Measurements from ENCODE around the gene IPO5. TPM values are rescaled to one million over a fixed set of nuclear protein-coding genes. Genes with fewer than 3 reads are reported as not detected.

Gene IPO5
- total RNA-seq, 2 experiments from 2014 or later = 81.8 to 116 TPM

DNA sequence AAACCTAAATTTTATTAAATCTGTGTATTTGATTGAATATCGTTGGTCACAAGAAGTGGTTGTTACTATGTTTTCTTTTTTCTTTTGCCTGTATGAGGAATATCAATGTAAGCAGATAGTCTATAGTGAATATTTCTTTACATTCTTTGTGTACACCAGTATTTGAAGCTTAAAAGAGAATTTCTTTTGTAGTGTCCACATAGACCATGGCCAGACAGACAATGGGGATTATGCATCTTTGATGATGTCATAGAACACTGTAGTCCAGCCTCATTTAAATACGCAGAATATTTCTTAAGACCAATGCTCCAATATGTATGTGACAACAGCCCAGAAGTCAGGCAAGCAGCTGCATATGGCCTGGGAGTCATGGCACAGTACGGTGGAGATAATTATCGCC, 64.8 kb downstream of the IPO5 start:
- H3K79me2 ChIP-seq (ENCODE audit: insufficient read depth, low read depth, low read length) = no peaks in the 10 kb centered on the region
- H3K9me3 ChIP-seq (ENCODE audit: low read length) = no peaks in the 10 kb centered on the region
- ChIA-PET CTCF (ENCODE audit: unreplicated experiment) (no interaction called here), POLR2A (no interaction called here)
- intact Hi-C loops (cut with micrococcal nuclease; ENCODE audit: unreplicated experiment) = no loop called here
- no peaks in the 10 kb centered on the region for H3K9me2 ChIP-seq (ENCODE audit: insufficient read depth, low read length)
- H3K4me3 ChIP-seq (ENCODE audit: low read depth, low read length, poor library complexity, severe bottlenecking) = no peak overlapping the region
- peaks cover 93% of the 10 kb centered on the region for H3K36me3 ChIP-seq (ENCODE audit: insufficient read depth, low read length)
- no peaks in the 10 kb centered on the region for H4K20me1 ChIP-seq (ENCODE audit: insufficient read depth, low read length)
- no peak for TF ChIP-seq EZH2phosphoT487 (IDR thresholded peaks at IDR 0.05; ENCODE audit: borderline replicate concordance, low read depth, low read length)
- TF ChIP-seq, protein P1, sequence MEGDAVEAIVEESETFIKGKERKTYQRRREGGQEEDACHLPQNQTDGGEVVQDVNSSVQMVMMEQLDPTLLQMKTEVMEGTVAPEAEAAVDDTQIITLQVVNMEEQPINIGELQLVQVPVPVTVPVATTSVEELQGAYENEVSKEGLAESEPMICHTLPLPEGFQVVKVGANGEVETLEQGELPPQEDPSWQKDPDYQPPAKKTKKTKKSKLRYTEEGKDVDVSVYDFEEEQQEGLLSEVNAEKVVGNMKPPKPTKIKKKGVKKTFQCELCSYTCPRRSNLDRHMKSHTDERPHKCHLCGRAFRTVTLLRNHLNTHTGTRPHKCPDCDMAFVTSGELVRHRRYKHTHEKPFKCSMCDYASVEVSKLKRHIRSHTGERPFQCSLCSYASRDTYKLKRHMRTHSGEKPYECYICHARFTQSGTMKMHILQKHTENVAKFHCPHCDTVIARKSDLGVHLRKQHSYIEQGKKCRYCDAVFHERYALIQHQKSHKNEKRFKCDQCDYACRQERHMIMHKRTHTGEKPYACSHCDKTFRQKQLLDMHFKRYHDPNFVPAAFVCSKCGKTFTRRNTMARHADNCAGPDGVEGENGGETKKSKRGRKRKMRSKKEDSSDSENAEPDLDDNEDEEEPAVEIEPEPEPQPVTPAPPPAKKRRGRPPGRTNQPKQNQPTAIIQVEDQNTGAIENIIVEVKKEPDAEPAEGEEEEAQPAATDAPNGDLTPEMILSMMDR (conservative IDR thresholded peaks at IDR 0.05; ENCODE audit: low read length) = no peak
- H3K4me1 ChIP-seq (ENCODE audit: insufficient read depth, low read length, poor library complexity, severe bottlenecking) = no peaks in the 10 kb centered on the region
- H3K4me2 ChIP-seq (ENCODE audit: low read length) = no peak overlapping the region
- no peak overlapping the region for H3K27ac ChIP-seq (ENCODE audit: low read depth, low read length, poor library complexity, severe bottlenecking)
- no peak for DNase-seq (ENCODE audit: low spot score)
- no peak overlapping the region for H2AFZ ChIP-seq (ENCODE audit: low read length)
- no TSS peak for BruUV-seq (replicated peaks)

- Histone ChIP-seq H3K9me2 (ENCODE audit: insufficient read depth, low read length) (no peaks in the 10 kb centered on the region), H3K79me2 (ENCODE audit: insufficient read depth, low read depth, low read length) (no peaks in the 10 kb centered on the region), H3K27ac (ENCODE audit: low read depth, low read length, poor library complexity, severe bottlenecking) (no peak overlapping the region), H3K4me3 (ENCODE audit: low read depth, low read length, poor library complexity, severe bottlenecking) (no peak overlapping the region), H4K20me1 (ENCODE audit: insufficient read depth, low read length) (no peaks in the 10 kb centered on the region), H3K4me1 (ENCODE audit: insufficient read depth, low read length, poor library complexity, severe bottlenecking) (no peaks in the 10 kb centered on the region), H3K36me3 (ENCODE audit: insufficient read depth, low read length) (peaks cover 91% of the 10 kb centered on the region), H3K4me2 (ENCODE audit: low read length) (no peak overlapping the region), H3K9me3 (ENCODE audit: low read length) (no peaks in the 10 kb centered on the region), H2AFZ (ENCODE audit: low read length) (no peak overlapping the region)
- POLR2A ChIA-PET = no interaction called here
- DNase-seq (ENCODE audit: low spot score) = no peak
- TF ChIP-seq, protein P1 (conservative IDR thresholded peaks at IDR 0.05; ENCODE audit: low read length) = no peak
- no peak for TF ChIP-seq EZH2phosphoT487 (IDR thresholded peaks at IDR 0.05; ENCODE audit: borderline replicate concordance, low read depth, low read length)
- CTCF ChIA-PET (ENCODE audit: unreplicated experiment) = no interaction called here
- intact Hi-C loops (cut with micrococcal nuclease; ENCODE audit: unreplicated experiment) = no loop called here
- BruUV-seq (replicated peaks) = no TSS peak
These were observed 65.7 kb downstream of the IPO5 start for GRCh38 chr13:98019186-98019585.

DNA sequence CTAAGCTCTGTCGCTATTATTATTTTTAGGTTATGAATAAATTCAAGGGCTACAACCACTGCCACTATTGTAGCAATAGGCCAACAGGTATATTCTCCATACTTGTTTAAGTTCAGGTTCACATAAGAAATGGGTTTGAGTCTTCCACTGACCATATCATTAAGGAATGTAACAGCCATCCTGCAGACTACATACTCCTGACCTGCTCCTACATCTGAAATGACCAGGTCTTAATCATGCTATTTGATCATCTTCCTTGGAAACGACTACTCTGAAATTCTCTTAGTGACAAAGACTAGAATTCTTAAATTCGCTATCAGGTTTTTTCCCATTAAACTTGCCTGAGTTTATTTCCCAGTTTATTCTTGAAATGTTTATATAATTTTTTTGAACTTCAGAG, 66.8 kb downstream of the IPO5 start:
- no peak overlapping the region for H3K4me3 ChIP-seq (ENCODE audit: low read depth, low read length, poor library complexity, severe bottlenecking)
- BruUV-seq (replicated peaks) = no TSS peak
- ChIA-PET POLR2A (interaction anchor here (0.6 kb wide), 1 partner anchor 83 kb away, joined by 3 read pairs; no protein-coding TSS in a partner anchor), CTCF (ENCODE audit: unreplicated experiment) (no interaction called here)
- no peaks in the 10 kb centered on the region for H3K9me2 ChIP-seq (ENCODE audit: insufficient read depth, low read length)
- no peak overlapping the region for H3K4me2 ChIP-seq (ENCODE audit: low read length)
- no peaks in the 10 kb centered on the region for H3K4me1 ChIP-seq (ENCODE audit: insufficient read depth, low read length, poor library complexity, severe bottlenecking)
- intact Hi-C loops (cut with micrococcal nuclease; ENCODE audit: unreplicated experiment) = loop anchor here (5.0 kb wide), 1 partner anchor 33 kb away; no protein-coding TSS in a partner anchor
- TF ChIP-seq, protein P1 (conservative IDR thresholded peaks at IDR 0.05; ENCODE audit: low read length) = no peak
- no peak for TF ChIP-seq EZH2phosphoT487 (IDR thresholded peaks at IDR 0.05; ENCODE audit: borderline replicate concordance, low read depth, low read length)
- DNase-seq (ENCODE audit: low spot score) = no peak
- no peaks in the 10 kb centered on the region for H3K79me2 ChIP-seq (ENCODE audit: insufficient read depth, low read depth, low read length)
- no peaks in the 10 kb centered on the region for H4K20me1 ChIP-seq (ENCODE audit: insufficient read depth, low read length)
- H3K36me3 ChIP-seq (ENCODE audit: insufficient read depth, low read length) = peaks cover 82% of the 10 kb centered on the region
- H2AFZ ChIP-seq (ENCODE audit: low read length) = no peak overlapping the region
- H3K9me3 ChIP-seq (ENCODE audit: low read length) = no peaks in the 10 kb centered on the region
- H3K27ac ChIP-seq (ENCODE audit: low read depth, low read length, poor library complexity, severe bottlenecking) = no peak overlapping the region
